Measurements from ENCODE around the gene NDUFA5.

Gene NDUFA5

DNA sequence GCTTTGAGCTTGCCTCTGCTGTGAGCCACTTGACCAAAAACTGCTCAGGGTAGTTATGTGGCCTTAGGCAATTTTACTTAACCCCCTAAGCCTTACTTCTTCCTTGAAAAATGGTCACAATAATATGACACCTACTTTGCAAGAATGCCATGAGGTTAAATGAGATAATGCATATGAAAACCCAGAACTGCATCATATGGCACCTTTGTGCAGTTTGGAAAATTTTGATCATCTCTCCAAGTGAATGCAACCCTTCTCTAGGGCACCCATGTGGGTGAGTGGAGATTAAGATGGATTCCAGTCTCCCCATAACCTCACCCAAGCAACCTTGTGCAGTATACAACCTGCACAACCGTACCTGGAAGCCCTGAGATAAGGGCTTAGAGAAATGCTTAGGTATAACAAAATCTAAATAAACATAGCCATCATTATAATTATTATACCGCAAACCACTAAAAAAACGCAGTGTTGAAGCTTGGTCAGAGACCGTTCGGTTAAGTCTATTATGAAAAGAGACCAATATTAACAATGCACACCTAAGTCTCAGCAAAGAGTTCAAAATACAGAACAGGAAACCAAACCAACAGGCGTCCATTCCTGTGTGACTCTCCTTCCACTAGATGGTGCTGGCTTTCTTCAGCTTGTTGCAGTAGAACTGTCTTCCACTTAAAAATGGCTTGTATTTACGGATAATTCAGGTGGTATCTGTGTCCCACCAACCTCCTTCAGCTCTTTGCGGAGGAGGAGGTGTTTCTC is 23.0 kb upstream of the NDUFA5 start (continued):
- TF ChIP-seq TSHZ1 (tag by site-specific recombination; IDR thresholded peaks at IDR 0.05; ENCODE audit: borderline replicate concordance) (no peak), ZNF132 (tag by site-specific recombination; IDR thresholded peaks at IDR 0.05; ENCODE audit: borderline replicate concordance) (no peak), ZNF239 (tag by site-specific recombination; IDR thresholded peaks at IDR 0.05) (no peak), ZNF768 (tag by site-specific recombination; IDR thresholded peaks at IDR 0.05) (no peak), ZNF223 (tag by site-specific recombination; IDR thresholded peaks at IDR 0.05) (no peak), YY1 (tag by site-specific recombination; IDR thresholded peaks at IDR 0.05) (0 out of 2 replicates have a peak, but pooled peaks have one; percentile 34), MYNN (tag by site-specific recombination; IDR thresholded peaks at IDR 0.05; ENCODE audit: borderline replicate concordance) (no peak), ZNF521 (tag by site-specific recombination; IDR thresholded peaks at IDR 0.05) (no peak), TCF7L2 (IDR thresholded peaks at IDR 0.05; ENCODE audit: borderline replicate concordance, low read depth, low read length) (no peak), ZNF146 (tag by site-specific recombination; IDR thresholded peaks at IDR 0.05) (no peak), ZNF175 (tag by site-specific recombination; IDR thresholded peaks at IDR 0.05) (no peak), ZNF184 (tag by site-specific recombination; IDR thresholded peaks at IDR 0.05) (no peak), ZBTB21 (tag by site-specific recombination; IDR thresholded peaks at IDR 0.05) (no peak), ZNF501 (tag by site-specific recombination; IDR thresholded peaks at IDR 0.05) (no peak), ZNF19 (tag by site-specific recombination; IDR thresholded peaks at IDR 0.05; ENCODE audit: low read depth) (no peak)
- TF ChIP-seq, protein P1, sequence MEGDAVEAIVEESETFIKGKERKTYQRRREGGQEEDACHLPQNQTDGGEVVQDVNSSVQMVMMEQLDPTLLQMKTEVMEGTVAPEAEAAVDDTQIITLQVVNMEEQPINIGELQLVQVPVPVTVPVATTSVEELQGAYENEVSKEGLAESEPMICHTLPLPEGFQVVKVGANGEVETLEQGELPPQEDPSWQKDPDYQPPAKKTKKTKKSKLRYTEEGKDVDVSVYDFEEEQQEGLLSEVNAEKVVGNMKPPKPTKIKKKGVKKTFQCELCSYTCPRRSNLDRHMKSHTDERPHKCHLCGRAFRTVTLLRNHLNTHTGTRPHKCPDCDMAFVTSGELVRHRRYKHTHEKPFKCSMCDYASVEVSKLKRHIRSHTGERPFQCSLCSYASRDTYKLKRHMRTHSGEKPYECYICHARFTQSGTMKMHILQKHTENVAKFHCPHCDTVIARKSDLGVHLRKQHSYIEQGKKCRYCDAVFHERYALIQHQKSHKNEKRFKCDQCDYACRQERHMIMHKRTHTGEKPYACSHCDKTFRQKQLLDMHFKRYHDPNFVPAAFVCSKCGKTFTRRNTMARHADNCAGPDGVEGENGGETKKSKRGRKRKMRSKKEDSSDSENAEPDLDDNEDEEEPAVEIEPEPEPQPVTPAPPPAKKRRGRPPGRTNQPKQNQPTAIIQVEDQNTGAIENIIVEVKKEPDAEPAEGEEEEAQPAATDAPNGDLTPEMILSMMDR (tag by site-specific recombination; IDR thresholded peaks at IDR 0.05) = peak; percentile 77
- TF ChIP-seq, protein P2, sequence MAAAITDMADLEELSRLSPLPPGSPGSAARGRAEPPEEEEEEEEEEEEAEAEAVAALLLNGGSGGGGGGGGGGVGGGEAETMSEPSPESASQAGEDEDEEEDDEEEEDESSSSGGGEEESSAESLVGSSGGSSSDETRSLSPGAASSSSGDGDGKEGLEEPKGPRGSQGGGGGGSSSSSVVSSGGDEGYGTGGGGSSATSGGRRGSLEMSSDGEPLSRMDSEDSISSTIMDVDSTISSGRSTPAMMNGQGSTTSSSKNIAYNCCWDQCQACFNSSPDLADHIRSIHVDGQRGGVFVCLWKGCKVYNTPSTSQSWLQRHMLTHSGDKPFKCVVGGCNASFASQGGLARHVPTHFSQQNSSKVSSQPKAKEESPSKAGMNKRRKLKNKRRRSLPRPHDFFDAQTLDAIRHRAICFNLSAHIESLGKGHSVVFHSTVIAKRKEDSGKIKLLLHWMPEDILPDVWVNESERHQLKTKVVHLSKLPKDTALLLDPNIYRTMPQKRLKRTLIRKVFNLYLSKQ (tag by site-specific recombination; IDR thresholded peaks at IDR 0.05; ENCODE audit: borderline replicate concordance) = no peak

DNA sequence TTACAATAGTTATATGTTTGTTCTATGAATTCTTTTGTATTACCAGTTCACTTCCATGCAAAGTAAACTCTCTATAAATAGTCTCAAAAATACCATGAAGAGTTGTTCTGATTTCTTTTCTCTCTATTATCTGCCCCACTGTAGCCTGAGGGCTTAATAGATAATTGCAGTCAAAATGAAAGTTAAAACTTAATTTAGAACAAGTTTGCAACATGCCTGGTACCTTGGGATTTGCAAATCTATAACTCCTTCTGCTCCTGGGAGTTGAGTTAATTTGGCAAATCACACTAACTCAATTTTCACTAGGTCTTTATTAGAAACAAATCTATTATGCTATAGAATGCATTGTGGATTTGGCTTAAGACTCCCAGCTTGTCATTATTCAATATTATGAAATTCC is 21.8 kb upstream of the NDUFA5 start:
- CTCF ChIA-PET = interaction anchor here (0.7 kb wide), 1 partner anchor 143 kb away, joined by 3 read pairs; no protein-coding TSS in a partner anchor
- TF ChIP-seq ZNF19 (tag by site-specific recombination; IDR thresholded peaks at IDR 0.05; ENCODE audit: low read depth) (no peak), ZSCAN30 (tag by site-specific recombination; IDR thresholded peaks at IDR 0.05) (no peak), ZNF324 (tag by site-specific recombination; IDR thresholded peaks at IDR 0.05) (no peak), REPIN1 (tag by site-specific recombination; IDR thresholded peaks at IDR 0.05; ENCODE audit: low read depth) (no peak), ZNF248 (tag by site-specific recombination; IDR thresholded peaks at IDR 0.05) (no peak), ZBTB44 (tag by site-specific recombination; IDR thresholded peaks at IDR 0.05) (no peak), ZNF362 (tag by site-specific recombination; IDR thresholded peaks at IDR 0.05) (no peak), ZNF701 (tag by site-specific recombination; IDR thresholded peaks at IDR 0.05) (no peak), ZNF148 (tag by site-specific recombination; IDR thresholded peaks at IDR 0.05; ENCODE audit: borderline replicate concordance) (no peak)

More for the DNA sequence above, 21.8 kb upstream of the NDUFA5 start:
- POLR2A ChIA-PET = no interaction called here
- H3K27ac ChIP-seq (ENCODE audit: extremely low read depth, low read depth, low read length) = no peak overlapping the region
- H3K36me3 ChIP-seq (ENCODE audit: control insufficient read depth in 2 of 2, insufficient read depth in 1 of 2, low read length in 2 of 2) = no peaks in the 10 kb centered on the region
- no peaks in the 10 kb centered on the region for H3K9me3 ChIP-seq (ENCODE audit: control insufficient read depth, insufficient read depth, low read depth, low read length)
- no peaks in the 10 kb centered on the region for H3K4me1 ChIP-seq (ENCODE audit: control insufficient read depth, insufficient read depth, low read length)
- no peak overlapping the region for H3K4me3 ChIP-seq (ENCODE audit: low read depth, low read length)

Measured in HEK293 (cell line).